OCI-LY7 (cell line): ENCODE data around the gene PLCB3.
"Not testable (repeated sequence)": the region's sequence is repeated elsewhere in the genome, so short reads cannot be mapped to it uniquely, and the experiment has no call there.

ENCODE experiments used
- EZH2phosphoT487 ChIP-seq: fragments of 200-600 bp; sonication (generic); IDR thresholded peaks from 2 replicates; pipeline ENCODE4 v1.6.1; 2018; ENCODE audit warnings: low read depth, borderline replicate concordance, mild to moderate bottlenecking, mixed run types, antibody characterized with exemption, low read length, moderate library complexity, mixed read lengths
- TF ChIP-seq, protein P1 (sequence below): fragments of 200-600 bp; sonication (generic); conservative IDR thresholded peaks from 2 replicates; pipeline ENCODE4 v1.5.1; 2014; ENCODE audit warnings: mild to moderate bottlenecking, antibody characterized with exemption, low read length, moderate library complexity, mixed read lengths

DNA sequence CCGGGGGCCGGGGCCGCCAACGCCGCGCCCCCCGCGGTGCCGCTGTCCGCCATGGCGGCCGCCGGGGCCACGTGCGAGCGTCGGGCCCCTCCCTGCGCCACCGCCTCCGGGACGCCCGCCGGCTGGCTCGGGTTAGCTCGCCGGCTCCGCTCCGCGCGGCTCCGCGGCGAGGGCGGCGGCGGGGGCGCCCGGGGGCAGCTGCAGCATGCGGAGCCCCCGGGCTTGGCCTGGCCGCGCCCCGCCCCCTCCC is 4.8 kb upstream of the PLCB3 start:
- TF ChIP-seq, protein P1, sequence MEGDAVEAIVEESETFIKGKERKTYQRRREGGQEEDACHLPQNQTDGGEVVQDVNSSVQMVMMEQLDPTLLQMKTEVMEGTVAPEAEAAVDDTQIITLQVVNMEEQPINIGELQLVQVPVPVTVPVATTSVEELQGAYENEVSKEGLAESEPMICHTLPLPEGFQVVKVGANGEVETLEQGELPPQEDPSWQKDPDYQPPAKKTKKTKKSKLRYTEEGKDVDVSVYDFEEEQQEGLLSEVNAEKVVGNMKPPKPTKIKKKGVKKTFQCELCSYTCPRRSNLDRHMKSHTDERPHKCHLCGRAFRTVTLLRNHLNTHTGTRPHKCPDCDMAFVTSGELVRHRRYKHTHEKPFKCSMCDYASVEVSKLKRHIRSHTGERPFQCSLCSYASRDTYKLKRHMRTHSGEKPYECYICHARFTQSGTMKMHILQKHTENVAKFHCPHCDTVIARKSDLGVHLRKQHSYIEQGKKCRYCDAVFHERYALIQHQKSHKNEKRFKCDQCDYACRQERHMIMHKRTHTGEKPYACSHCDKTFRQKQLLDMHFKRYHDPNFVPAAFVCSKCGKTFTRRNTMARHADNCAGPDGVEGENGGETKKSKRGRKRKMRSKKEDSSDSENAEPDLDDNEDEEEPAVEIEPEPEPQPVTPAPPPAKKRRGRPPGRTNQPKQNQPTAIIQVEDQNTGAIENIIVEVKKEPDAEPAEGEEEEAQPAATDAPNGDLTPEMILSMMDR: not testable (repeated sequence)
- not testable (repeated sequence) for TF ChIP-seq EZH2phosphoT487
